ENCODE measurements around the gene DHX38. TPM values are rescaled to one million over a fixed set of nuclear protein-coding genes. Genes with fewer than 3 reads are reported as not detected.

The DHX38 gene
- total and polyA plus RNA-seq, 4 donors: 13.9 to 40.9 (median 22.7) TPM

DNA sequence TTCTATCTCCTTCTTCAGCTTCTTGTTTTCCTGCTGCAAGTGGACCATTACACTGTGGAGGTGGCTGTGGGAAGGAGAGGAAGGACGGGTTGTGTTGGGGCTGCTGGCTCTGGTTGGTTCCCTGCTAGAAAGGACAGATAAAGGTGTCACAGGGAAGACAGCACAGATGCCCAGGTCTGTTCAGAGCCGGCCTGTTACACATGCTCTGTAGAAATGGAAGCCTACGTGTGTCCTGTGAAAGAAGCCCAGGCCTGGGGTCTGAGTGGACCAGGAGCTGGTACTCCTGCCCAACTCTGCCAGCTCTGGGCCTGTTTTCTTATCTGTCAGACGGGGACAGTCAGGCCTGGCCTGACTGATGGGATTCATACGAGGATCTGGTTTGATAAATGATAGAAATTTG, 26.4 kb downstream of the DHX38 start:
- H3K27me3 ChIP-seq (ENCODE audit: control insufficient read depth in 4 of 4, insufficient read depth in 4 of 4, low read length in 3 of 4): no peaks in the 10 kb centered on the region
- no peak overlapping the region for H3K9ac ChIP-seq (ENCODE audit: low read depth in 1 of 2, low read length in 2 of 2)
- DNase-seq (ENCODE audit: low spot score): no peak
- H3K9me3 ChIP-seq (ENCODE audit: control insufficient read depth in 4 of 4, low read length in 3 of 4): no peaks in the 10 kb centered on the region
- 95% methylated on average over 5 of the region's 5 CpGs for WGBS
- H3K36me3 ChIP-seq (ENCODE audit: control insufficient read depth in 4 of 4, insufficient read depth in 3 of 4, low read depth in 1 of 4, low read length in 3 of 4): no peaks in the 10 kb centered on the region
- TF ChIP-seq CTCF (IDR thresholded peaks at IDR 0.05; ENCODE audit: low read depth, low read length, missing input control): no peak
- no peak for TF ChIP-seq TAF1 (conservative IDR thresholded peaks at IDR 0.05)
- H3K4me3 ChIP-seq (ENCODE audit: low read depth in 1 of 3, low read length in 3 of 3): no peak overlapping the region
- H3K4me1 ChIP-seq (ENCODE audit: control insufficient read depth in 4 of 4, insufficient read depth in 4 of 4, low read length in 3 of 4): peaks cover 0 to 1% (median under 1%) of the 10 kb centered on the region in 4 donors
- no peak overlapping the region for H3K27ac ChIP-seq (ENCODE audit: low read depth in 1 of 2, low read length in 2 of 2)

GRCh38 chr16:72122308-72122707, 28.7 kb downstream of the DHX38 start:
- no peak overlapping the region for H3K27ac ChIP-seq (ENCODE audit: low read depth in 1 of 2, low read length in 2 of 2)
- H3K9me3 ChIP-seq (ENCODE audit: control insufficient read depth in 4 of 4, low read length in 3 of 4): no peaks in the 10 kb centered on the region
- 98% methylated on average over 2 of the region's 2 CpGs for WGBS
- H3K36me3 ChIP-seq (ENCODE audit: control insufficient read depth in 4 of 4, insufficient read depth in 3 of 4, low read depth in 1 of 4, low read length in 3 of 4): no peaks in the 10 kb centered on the region
- no peak overlapping the region for H3K4me3 ChIP-seq (ENCODE audit: low read depth in 1 of 3, low read length in 3 of 3)
- H3K9ac ChIP-seq (ENCODE audit: low read depth in 1 of 2, low read length in 2 of 2): no peak overlapping the region
- no peaks in the 10 kb centered on the region for H3K27me3 ChIP-seq (ENCODE audit: control insufficient read depth in 4 of 4, insufficient read depth in 4 of 4, low read length in 3 of 4)
- peaks cover 0 to 7% (median 5%) of the 10 kb centered on the region in 4 donors for H3K4me1 ChIP-seq (ENCODE audit: control insufficient read depth in 4 of 4, insufficient read depth in 4 of 4, low read length in 3 of 4)
- TF ChIP-seq EGR1 (IDR thresholded peaks at IDR 0.05; ENCODE audit: low read depth in 2 of 2) (no peak), ATF3 (IDR thresholded peaks at IDR 0.05) (no peak), JUND (IDR thresholded peaks at IDR 0.05) (no peak), HNF4A (conservative IDR thresholded peaks at IDR 0.05) (no peak), GABPA (IDR thresholded peaks at IDR 0.05 in 1 of 2, conservative IDR thresholded peaks at IDR 0.05 in 1 of 2) (no peak), FOXA2 (IDR thresholded peaks at IDR 0.05) (no peak), YY1 (IDR thresholded peaks at IDR 0.05) (no peak), FOXA1 (IDR thresholded peaks at IDR 0.05) (no peak), SP1 (IDR thresholded peaks at IDR 0.05) (no peak), ZBTB33 (IDR thresholded peaks at IDR 0.05) (no peak), RAD21 (IDR thresholded peaks at IDR 0.05) (no peak)
- DNase-seq (ENCODE audit: low spot score): no peak

DNA sequence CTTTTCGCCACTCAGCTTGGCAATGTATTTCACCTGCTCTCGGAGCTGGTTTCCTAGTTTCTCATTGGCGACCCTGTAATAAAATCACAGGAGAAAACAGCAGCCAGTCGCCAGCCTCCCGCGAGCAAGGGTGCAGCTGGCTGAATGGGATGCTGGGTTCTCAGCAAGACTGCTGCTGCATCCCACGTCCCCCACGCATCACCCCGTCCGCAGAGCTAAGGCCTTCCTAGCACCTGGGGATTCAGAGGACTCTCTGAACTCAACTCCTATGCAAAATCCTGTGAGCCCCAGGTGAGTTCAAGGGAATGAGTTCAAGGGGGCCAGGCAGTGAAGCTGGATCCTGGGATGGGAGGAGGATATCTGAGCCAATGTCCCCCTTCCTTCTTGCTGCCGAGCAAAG, 29.3 kb downstream of the DHX38 start:
- 87% methylated on average over 11 of the region's 11 CpGs for WGBS
- DNase-seq (ENCODE audit: low spot score): no peak
- H3K36me3 ChIP-seq (ENCODE audit: control insufficient read depth in 4 of 4, insufficient read depth in 3 of 4, low read depth in 1 of 4, low read length in 3 of 4): no peaks in the 10 kb centered on the region
- H3K4me3 ChIP-seq (ENCODE audit: low read depth in 1 of 3, low read length in 3 of 3): no peak overlapping the region
- no peak overlapping the region for H3K9ac ChIP-seq (ENCODE audit: low read depth in 1 of 2, low read length in 2 of 2)
- peaks cover 0 to 7% (median 5%) of the 10 kb centered on the region in 4 donors for H3K4me1 ChIP-seq (ENCODE audit: control insufficient read depth in 4 of 4, insufficient read depth in 4 of 4, low read length in 3 of 4)
- no peaks in the 10 kb centered on the region for H3K9me3 ChIP-seq (ENCODE audit: control insufficient read depth in 4 of 4, low read length in 3 of 4)
- H3K27me3 ChIP-seq (ENCODE audit: control insufficient read depth in 4 of 4, insufficient read depth in 4 of 4, low read length in 3 of 4): no peaks in the 10 kb centered on the region
- no peak overlapping the region for H3K27ac ChIP-seq (ENCODE audit: low read depth in 1 of 2, low read length in 2 of 2)
- TF ChIP-seq CTCF (IDR thresholded peaks at IDR 0.05; ENCODE audit: low read depth, low read length, missing input control) (no peak), FOXA1 (IDR thresholded peaks at IDR 0.05) (no peak), HNF4G (IDR thresholded peaks at IDR 0.05) (no peak), YY1 (IDR thresholded peaks at IDR 0.05) (no peak), TAF1 (conservative IDR thresholded peaks at IDR 0.05) (no peak), FOXA2 (IDR thresholded peaks at IDR 0.05) (no peak), JUND (IDR thresholded peaks at IDR 0.05) (no peak), NR2F2 (IDR thresholded peaks at IDR 0.05) (no peak), HNF4A (conservative IDR thresholded peaks at IDR 0.05) (no peak), ZBTB33 (IDR thresholded peaks at IDR 0.05) (no peak)
- TF ChIP-seq, protein P1, sequence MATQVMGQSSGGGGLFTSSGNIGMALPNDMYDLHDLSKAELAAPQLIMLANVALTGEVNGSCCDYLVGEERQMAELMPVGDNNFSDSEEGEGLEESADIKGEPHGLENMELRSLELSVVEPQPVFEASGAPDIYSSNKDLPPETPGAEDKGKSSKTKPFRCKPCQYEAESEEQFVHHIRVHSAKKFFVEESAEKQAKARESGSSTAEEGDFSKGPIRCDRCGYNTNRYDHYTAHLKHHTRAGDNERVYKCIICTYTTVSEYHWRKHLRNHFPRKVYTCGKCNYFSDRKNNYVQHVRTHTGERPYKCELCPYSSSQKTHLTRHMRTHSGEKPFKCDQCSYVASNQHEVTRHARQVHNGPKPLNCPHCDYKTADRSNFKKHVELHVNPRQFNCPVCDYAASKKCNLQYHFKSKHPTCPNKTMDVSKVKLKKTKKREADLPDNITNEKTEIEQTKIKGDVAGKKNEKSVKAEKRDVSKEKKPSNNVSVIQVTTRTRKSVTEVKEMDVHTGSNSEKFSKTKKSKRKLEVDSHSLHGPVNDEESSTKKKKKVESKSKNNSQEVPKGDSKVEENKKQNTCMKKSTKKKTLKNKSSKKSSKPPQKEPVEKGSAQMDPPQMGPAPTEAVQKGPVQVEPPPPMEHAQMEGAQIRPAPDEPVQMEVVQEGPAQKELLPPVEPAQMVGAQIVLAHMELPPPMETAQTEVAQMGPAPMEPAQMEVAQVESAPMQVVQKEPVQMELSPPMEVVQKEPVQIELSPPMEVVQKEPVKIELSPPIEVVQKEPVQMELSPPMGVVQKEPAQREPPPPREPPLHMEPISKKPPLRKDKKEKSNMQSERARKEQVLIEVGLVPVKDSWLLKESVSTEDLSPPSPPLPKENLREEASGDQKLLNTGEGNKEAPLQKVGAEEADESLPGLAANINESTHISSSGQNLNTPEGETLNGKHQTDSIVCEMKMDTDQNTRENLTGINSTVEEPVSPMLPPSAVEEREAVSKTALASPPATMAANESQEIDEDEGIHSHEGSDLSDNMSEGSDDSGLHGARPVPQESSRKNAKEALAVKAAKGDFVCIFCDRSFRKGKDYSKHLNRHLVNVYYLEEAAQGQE (IDR thresholded peaks at IDR 0.05): no peak
